Measurements from ENCODE around the gene PCSK6. TPM values are rescaled to one million over a fixed set of nuclear protein-coding genes. Genes with fewer than 3 reads are reported as not detected.

PCSK6 gene
- total RNA-seq, 1 donor from 2014 or later, result 6.8 TPM

- H3K4me3 ChIP-seq (ENCODE audit: low read depth, low read length), result no peak overlapping the region
- H3K27me3 ChIP-seq (ENCODE audit: control insufficient read depth, insufficient read depth, low read length), result no peaks in the 10 kb centered on the region
- no peak for TF ChIP-seq CTCF (IDR thresholded peaks at IDR 0.05; ENCODE audit: insufficient read depth, low read length, severe bottlenecking)
- no peaks in the 10 kb centered on the region for H3K36me3 ChIP-seq (ENCODE audit: control insufficient read depth, insufficient read depth, low read length)
- no peak for DNase-seq (ENCODE audit: low read depth)
- FAIRE-seq, result no peak
These were observed 12.8 kb downstream of the PCSK6 start for GRCh38 chr15:101476756-101477155.

GRCh38 chr15:101474983-101475382 is 14.5 kb downstream of the PCSK6 start:
- Histone ChIP-seq H3K4me3 (ENCODE audit: low read depth, low read length) (no peak overlapping the region), H3K36me3 (ENCODE audit: control insufficient read depth, insufficient read depth, low read length) (no peaks in the 10 kb centered on the region), H3K27me3 (ENCODE audit: control insufficient read depth, insufficient read depth, low read length) (no peaks in the 10 kb centered on the region)
- no peak for TF ChIP-seq CTCF (IDR thresholded peaks at IDR 0.05; ENCODE audit: insufficient read depth, low read length, severe bottlenecking)
- FAIRE-seq, result no peak
- no peak for DNase-seq (ENCODE audit: low read depth)

GRCh38 chr15:101474233-101474632 is 15.3 kb downstream of the PCSK6 start:
- H3K27me3 ChIP-seq (ENCODE audit: control insufficient read depth, insufficient read depth, low read length), result no peaks in the 10 kb centered on the region
- FAIRE-seq (no peak), DNase-seq (ENCODE audit: low read depth) (no peak)
- no peak for TF ChIP-seq CTCF (IDR thresholded peaks at IDR 0.05; ENCODE audit: insufficient read depth, low read length, severe bottlenecking)
- H3K36me3 ChIP-seq (ENCODE audit: control insufficient read depth, insufficient read depth, low read length), result no peaks in the 10 kb centered on the region
- no peak overlapping the region for H3K4me3 ChIP-seq (ENCODE audit: low read depth, low read length)

- DNase-seq (ENCODE audit: low read depth) (no peak), FAIRE-seq (no peak)
- H3K4me3 ChIP-seq (ENCODE audit: low read depth, low read length), result no peak overlapping the region
- no peak for TF ChIP-seq CTCF (IDR thresholded peaks at IDR 0.05; ENCODE audit: insufficient read depth, low read length, severe bottlenecking)
- no peaks in the 10 kb centered on the region for H3K27me3 ChIP-seq (ENCODE audit: control insufficient read depth, insufficient read depth, low read length)
- H3K36me3 ChIP-seq (ENCODE audit: control insufficient read depth, insufficient read depth, low read length), result no peaks in the 10 kb centered on the region
These were observed 17.5 kb downstream of the PCSK6 start for GRCh38 chr15:101472033-101472432.

- FAIRE-seq (no peak), DNase-seq (ENCODE audit: low read depth) (no peak)
- no peak overlapping the region for H3K4me3 ChIP-seq (ENCODE audit: low read depth, low read length)
- no peaks in the 10 kb centered on the region for H3K27me3 ChIP-seq (ENCODE audit: control insufficient read depth, insufficient read depth, low read length)
- no peak for TF ChIP-seq CTCF (IDR thresholded peaks at IDR 0.05; ENCODE audit: insufficient read depth, low read length, severe bottlenecking)
- no peaks in the 10 kb centered on the region for H3K36me3 ChIP-seq (ENCODE audit: control insufficient read depth, insufficient read depth, low read length)
These were observed 18.8 kb downstream of the PCSK6 start for GRCh38 chr15:101470548-101471239.

All from bronchial epithelial cell (primary cell).